RWPE2 (cell line): ENCODE measurements around the gene TEX55.

Experiments
- ATAC-seq: fragments of 200-7000 bp; cut with Tn5 transposase; 3 replicates; pipeline ENCODE4 v1.9.1; 2021; ENCODE audit warnings: low read depth
- DNase-seq: peaks from one replicate; pipeline ENCODE4 v3.0.0-alpha.2; 2020; ENCODE audit warnings: low spot score
- H3K27ac ChIP-seq: fragments of 450-650 bp; 2 replicates; pipeline ENCODE4 v1.5.1; 2017; ENCODE audit warnings: mild to moderate bottlenecking; ENCODE audit not compliant: poor library complexity, severe bottlenecking
- H3K27me3 ChIP-seq: fragments of 250-450 bp; sonication (Bioruptor Pico); 2 replicates; pipeline ENCODE4 v1.5.1; 2021; ENCODE audit warnings: mild to moderate bottlenecking, moderate library complexity; ENCODE audit not compliant: insufficient read depth, poor library complexity, severe bottlenecking
- H3K36me3 ChIP-seq: fragments of 250-450 bp; sonication (Bioruptor Pico); 2 replicates; pipeline ENCODE4 v1.5.1; 2020; ENCODE audit warnings: low read depth, mild to moderate bottlenecking, moderate library complexity
- H3K4me1 ChIP-seq: fragments of 250-450 bp; sonication (Bioruptor Pico); 2 replicates; pipeline ENCODE4 v1.5.1; 2021; ENCODE audit warnings: mild to moderate bottlenecking, moderate library complexity; ENCODE audit not compliant: insufficient read depth, poor library complexity, severe bottlenecking
- H3K4me3 ChIP-seq: fragments of 250-450 bp; sonication (Bioruptor Pico); 2 replicates; pipeline ENCODE4 v1.5.1; 2021; ENCODE audit warnings: mild to moderate bottlenecking, moderate library complexity; ENCODE audit not compliant: severe bottlenecking
- H3K9me3 ChIP-seq: fragments of 250-450 bp; sonication (Bioruptor Pico); 2 replicates; pipeline ENCODE4 v1.5.1; 2021; ENCODE audit warnings: mild to moderate bottlenecking, moderate library complexity; ENCODE audit not compliant: severe bottlenecking
- TF ChIP-seq, protein P1 (sequence below): fragments of 450-650 bp; IDR thresholded peaks from one replicate; pipeline ENCODE4 v1.5.1; 2017; ENCODE audit warnings: mild to moderate bottlenecking, moderate library complexity; ENCODE audit not compliant: poor library complexity, severe bottlenecking

The TEX55 gene

DNA sequence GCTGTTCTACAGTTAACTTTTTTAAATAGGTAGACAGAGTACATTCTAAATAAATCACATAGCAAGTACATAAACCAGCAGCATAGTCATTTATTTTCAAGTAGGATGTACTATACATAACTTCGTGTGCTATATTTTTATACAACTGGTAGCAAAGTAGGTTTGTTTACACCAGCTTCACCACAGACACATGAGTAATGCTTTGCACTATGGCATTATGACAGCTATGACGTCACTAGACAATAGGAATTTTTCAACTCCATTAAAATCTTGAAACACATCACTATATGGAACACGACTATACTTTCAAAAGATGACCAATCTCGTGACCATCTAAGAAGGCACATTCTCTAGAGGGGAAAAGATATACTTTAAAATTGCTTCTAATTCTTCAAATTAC lies 3.5 kb downstream of the TEX55 start:
- DNase-seq (no peak), ATAC-seq (no peak)
- Histone ChIP-seq H3K27ac (no peak overlapping the region), H3K4me1 (no peaks in the 10 kb centered on the region), H3K9me3 (no peaks in the 10 kb centered on the region), H3K36me3 (no peaks in the 10 kb centered on the region), H3K27me3 (no peaks in the 10 kb centered on the region), H3K4me3 (no peak overlapping the region)
- TF ChIP-seq, protein P1, sequence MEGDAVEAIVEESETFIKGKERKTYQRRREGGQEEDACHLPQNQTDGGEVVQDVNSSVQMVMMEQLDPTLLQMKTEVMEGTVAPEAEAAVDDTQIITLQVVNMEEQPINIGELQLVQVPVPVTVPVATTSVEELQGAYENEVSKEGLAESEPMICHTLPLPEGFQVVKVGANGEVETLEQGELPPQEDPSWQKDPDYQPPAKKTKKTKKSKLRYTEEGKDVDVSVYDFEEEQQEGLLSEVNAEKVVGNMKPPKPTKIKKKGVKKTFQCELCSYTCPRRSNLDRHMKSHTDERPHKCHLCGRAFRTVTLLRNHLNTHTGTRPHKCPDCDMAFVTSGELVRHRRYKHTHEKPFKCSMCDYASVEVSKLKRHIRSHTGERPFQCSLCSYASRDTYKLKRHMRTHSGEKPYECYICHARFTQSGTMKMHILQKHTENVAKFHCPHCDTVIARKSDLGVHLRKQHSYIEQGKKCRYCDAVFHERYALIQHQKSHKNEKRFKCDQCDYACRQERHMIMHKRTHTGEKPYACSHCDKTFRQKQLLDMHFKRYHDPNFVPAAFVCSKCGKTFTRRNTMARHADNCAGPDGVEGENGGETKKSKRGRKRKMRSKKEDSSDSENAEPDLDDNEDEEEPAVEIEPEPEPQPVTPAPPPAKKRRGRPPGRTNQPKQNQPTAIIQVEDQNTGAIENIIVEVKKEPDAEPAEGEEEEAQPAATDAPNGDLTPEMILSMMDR, result no peak

DNA sequence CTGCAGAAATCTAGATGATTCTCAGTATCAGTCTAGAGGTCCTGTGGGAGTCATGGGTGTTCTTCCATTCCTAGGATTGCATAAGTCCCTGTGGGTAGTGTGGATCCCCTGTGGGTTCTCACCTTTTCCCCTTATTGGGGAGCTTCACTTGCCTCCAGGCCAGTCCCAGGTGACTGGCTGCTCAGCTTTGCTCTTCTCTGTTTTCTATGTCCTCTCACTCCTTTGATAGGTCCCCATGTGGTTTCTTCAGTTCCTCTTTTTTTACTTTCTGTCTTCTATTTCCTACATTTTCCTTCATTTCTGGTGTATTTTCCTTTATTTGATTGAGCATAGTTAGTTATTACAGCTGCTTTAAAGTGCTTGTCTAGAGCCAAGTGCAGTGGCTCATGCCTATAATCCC lies 10.9 kb downstream of the TEX55 start:
- ATAC-seq, result no peak
- no peaks in the 10 kb centered on the region for H3K36me3 ChIP-seq
- H3K4me1 ChIP-seq, result no peaks in the 10 kb centered on the region
- H3K27ac ChIP-seq, result no peak overlapping the region
- DNase-seq, result no peak
- H3K27me3 ChIP-seq, result no peaks in the 10 kb centered on the region
- H3K4me3 ChIP-seq, result no peak overlapping the region
- H3K9me3 ChIP-seq, result peaks cover 3% of the 10 kb centered on the region
- TF ChIP-seq, protein P1, result no peak

- Histone ChIP-seq H3K4me3 (no peak overlapping the region), H3K4me1 (no peaks in the 10 kb centered on the region), H3K9me3 (peaks cover 3% of the 10 kb centered on the region), H3K27me3 (no peaks in the 10 kb centered on the region), H3K36me3 (no peaks in the 10 kb centered on the region), H3K27ac (no peak overlapping the region)
- ATAC-seq, result no peak
- DNase-seq, result no peak
- TF ChIP-seq, protein P1, result no peak
These were observed 12.0 kb downstream of the TEX55 start for GRCh38 chr3:119157971-119158370.

GRCh38 chr3:119160361-119160760 lies 14.4 kb downstream of the TEX55 start:
- no peaks in the 10 kb centered on the region for H3K27me3 ChIP-seq
- no peak for DNase-seq
- H3K9me3 ChIP-seq, result peaks cover 3% of the 10 kb centered on the region
- no peak for ATAC-seq
- H3K4me1 ChIP-seq, result no peaks in the 10 kb centered on the region
- no peak overlapping the region for H3K27ac ChIP-seq
- no peaks in the 10 kb centered on the region for H3K36me3 ChIP-seq
- H3K4me3 ChIP-seq, result no peak overlapping the region
- TF ChIP-seq, protein P1, result no peak

- TF ChIP-seq, protein P1, result no peak
- no peak overlapping the region for H3K27ac ChIP-seq
- H3K9me3 ChIP-seq, result peaks cover 3% of the 10 kb centered on the region
- no peak for ATAC-seq
- H3K36me3 ChIP-seq, result no peaks in the 10 kb centered on the region
- no peaks in the 10 kb centered on the region for H3K4me1 ChIP-seq
- H3K4me3 ChIP-seq, result no peak overlapping the region
- no peak for DNase-seq
- H3K27me3 ChIP-seq, result no peaks in the 10 kb centered on the region
These were observed 14.8 kb downstream of the TEX55 start for GRCh38 chr3:119160815-119161214.
